Fibroblast of lung (primary cell): ENCODE measurements around the gene SYT4.

ENCODE experiments used
- EZH2 ChIP-seq: IDR thresholded peaks from 2 replicates; pipeline ENCODE4 v1.5.1; 2012; ENCODE audit warnings: low read length, control low read depth, mild to moderate bottlenecking; ENCODE audit errors: missing control alignments
- TF ChIP-seq, protein P1 (sequence below), 2 donors: IDR thresholded peaks in 1 of 2; conservative IDR thresholded peaks in 1 of 2; 1 replicate in 1 of 2; 2 replicates in 1 of 2; pipeline ENCODE4 v1.5.1; 2011 to 2012; ENCODE audit warnings: low read length in 2 of 2, control low read depth in 1 of 2, inconsistent platforms in 1 of 2, low read depth in 1 of 2, mild to moderate bottlenecking in 1 of 2

GRCh38 chr18:43248610-43249249 is 28.6 kb downstream of the SYT4 start:
- TF ChIP-seq, protein P1, sequence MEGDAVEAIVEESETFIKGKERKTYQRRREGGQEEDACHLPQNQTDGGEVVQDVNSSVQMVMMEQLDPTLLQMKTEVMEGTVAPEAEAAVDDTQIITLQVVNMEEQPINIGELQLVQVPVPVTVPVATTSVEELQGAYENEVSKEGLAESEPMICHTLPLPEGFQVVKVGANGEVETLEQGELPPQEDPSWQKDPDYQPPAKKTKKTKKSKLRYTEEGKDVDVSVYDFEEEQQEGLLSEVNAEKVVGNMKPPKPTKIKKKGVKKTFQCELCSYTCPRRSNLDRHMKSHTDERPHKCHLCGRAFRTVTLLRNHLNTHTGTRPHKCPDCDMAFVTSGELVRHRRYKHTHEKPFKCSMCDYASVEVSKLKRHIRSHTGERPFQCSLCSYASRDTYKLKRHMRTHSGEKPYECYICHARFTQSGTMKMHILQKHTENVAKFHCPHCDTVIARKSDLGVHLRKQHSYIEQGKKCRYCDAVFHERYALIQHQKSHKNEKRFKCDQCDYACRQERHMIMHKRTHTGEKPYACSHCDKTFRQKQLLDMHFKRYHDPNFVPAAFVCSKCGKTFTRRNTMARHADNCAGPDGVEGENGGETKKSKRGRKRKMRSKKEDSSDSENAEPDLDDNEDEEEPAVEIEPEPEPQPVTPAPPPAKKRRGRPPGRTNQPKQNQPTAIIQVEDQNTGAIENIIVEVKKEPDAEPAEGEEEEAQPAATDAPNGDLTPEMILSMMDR (conservative IDR thresholded peaks at IDR 0.05 in 1 of 2, IDR thresholded peaks at IDR 0.05 in 1 of 2; ENCODE audit: low read depth in 1 of 2, low read length in 2 of 2): no peak
- TF ChIP-seq EZH2: no peak
